VCaP (cell line): ENCODE data around the gene RBM15.

Experiments
- H3K27ac ChIP-seq: fragments of 450-650 bp; 2 replicates; pipeline ENCODE4 v1.5.1; 2017
- CTCF ChIP-seq: fragments of 450-650 bp; conservative IDR thresholded peaks from 2 replicates; pipeline ENCODE4 v1.5.1; 2017; ENCODE audit warnings: mild to moderate bottlenecking, moderate library complexity

RBM15 gene

GRCh38 chr1:110310300-110310699 is 28.9 kb upstream of the RBM15 start:
- H3K27ac ChIP-seq, result no peak overlapping the region
- TF ChIP-seq CTCF, result no peak

GRCh38 chr1:110312188-110313121 is 26.7 kb upstream of the RBM15 start:
- peak; percentile 94 for TF ChIP-seq CTCF

GRCh38 chr1:110316735-110317134 is 22.4 kb upstream of the RBM15 start:
- H3K27ac ChIP-seq, result no peak overlapping the region
- no peak for TF ChIP-seq CTCF

More at GRCh38 chr1:110312188-110313121, 26.7 kb upstream of the RBM15 start:
- H3K27ac ChIP-seq, result peak overlapping the region; percentile 49; the same call in 1 of the 2 replicates

- TF ChIP-seq CTCF, result no peak
- no peak overlapping the region for H3K27ac ChIP-seq
These were observed 21.1 kb upstream of the RBM15 start for GRCh38 chr1:110318046-110318445.

GRCh38 chr1:110319332-110320167 is 19.6 kb upstream of the RBM15 start:
- no peak overlapping the region for H3K27ac ChIP-seq
- TF ChIP-seq CTCF, result no peak

- H3K27ac ChIP-seq, result no peak overlapping the region
- TF ChIP-seq CTCF, result no peak
These were observed 19.0 kb upstream of the RBM15 start for GRCh38 chr1:110320168-110320518.

GRCh38 chr1:110321045-110321444 is 18.1 kb upstream of the RBM15 start:
- no peak for TF ChIP-seq CTCF
- no peak overlapping the region for H3K27ac ChIP-seq
